ENCODE measurements around the gene CCT8L2. TPM values are rescaled to one million over a fixed set of nuclear protein-coding genes. Genes with fewer than 3 reads are reported as not detected.
"Not testable (repeated sequence)": the region's sequence is repeated elsewhere in the genome, so short reads cannot be mapped to it uniquely, and the experiment has no call there.

CCT8L2 gene, protein sequence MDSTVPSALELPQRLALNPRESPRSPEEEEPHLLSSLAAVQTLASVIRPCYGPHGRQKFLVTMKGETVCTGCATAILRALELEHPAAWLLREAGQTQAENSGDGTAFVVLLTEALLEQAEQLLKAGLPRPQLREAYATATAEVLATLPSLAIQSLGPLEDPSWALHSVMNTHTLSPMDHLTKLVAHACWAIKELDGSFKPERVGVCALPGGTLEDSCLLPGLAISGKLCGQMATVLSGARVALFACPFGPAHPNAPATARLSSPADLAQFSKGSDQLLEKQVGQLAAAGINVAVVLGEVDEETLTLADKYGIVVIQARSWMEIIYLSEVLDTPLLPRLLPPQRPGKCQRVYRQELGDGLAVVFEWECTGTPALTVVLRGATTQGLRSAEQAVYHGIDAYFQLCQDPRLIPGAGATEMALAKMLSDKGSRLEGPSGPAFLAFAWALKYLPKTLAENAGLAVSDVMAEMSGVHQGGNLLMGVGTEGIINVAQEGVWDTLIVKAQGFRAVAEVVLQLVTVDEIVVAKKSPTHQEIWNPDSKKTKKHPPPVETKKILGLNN
- not detected for polyA plus RNA-seq
- long read RNA-seq, donor 1: 0 reads
- long read RNA-seq, donor 2: 0 reads
- long read RNA-seq, donor 3: 0 reads
- long read RNA-seq, donor 4: 0 reads
- long read RNA-seq, donor 5: 0 reads
- long read RNA-seq, donor 6: 0 reads
- long read RNA-seq, donor 7: 0 reads
- long read RNA-seq, donor 8: 0 reads
- long read RNA-seq, donor 9: 0 reads
- long read RNA-seq, donor 10: 0 reads
- long read RNA-seq, donor 11: 0 reads

DNA sequence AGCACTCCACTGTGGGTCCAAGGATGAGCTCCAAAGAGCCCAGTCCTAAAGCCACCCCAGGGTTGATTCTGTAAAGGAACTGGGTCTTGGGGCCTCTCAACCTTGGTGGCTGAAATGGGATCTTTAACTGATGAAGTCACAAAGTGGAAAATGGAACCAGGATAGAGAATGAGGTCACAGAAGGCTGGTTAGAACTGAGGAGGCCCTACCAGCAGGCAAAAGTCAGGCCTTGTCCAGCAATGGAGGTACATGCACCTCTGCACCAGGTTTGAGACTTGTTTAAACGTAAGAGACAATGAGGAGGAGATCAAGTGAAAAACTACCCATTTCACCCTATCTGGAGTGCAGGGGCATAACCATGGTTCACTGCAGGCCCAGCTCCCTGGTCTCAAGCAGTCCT lies at the start of gene CCT8L2:
TSS of gene CCT8L2 (minus strand) at position 101 of the 400 bp plus-strand sequence. CDS start 260 bp downstream, outside the sequence.
- H3K27me3 ChIP-seq (ENCODE audit: control insufficient read depth, insufficient read depth, low read length); H3K4me1 ChIP-seq (ENCODE audit: control insufficient read depth, insufficient read depth, low read length); H3K4me3 ChIP-seq (ENCODE audit: low read length); H3K9me3 ChIP-seq (ENCODE audit: control insufficient read depth, low read depth, low read length); H3K27ac ChIP-seq (ENCODE audit: low read length); DNase-seq; H3K36me3 ChIP-seq (ENCODE audit: control insufficient read depth, insufficient read depth, low read length): not testable (repeated sequence)
- WGBS (ENCODE audit: insufficient coverage, low lambda C conversion rate): no CpG with 5 or more reads among the region's 1 CpG

DNA sequence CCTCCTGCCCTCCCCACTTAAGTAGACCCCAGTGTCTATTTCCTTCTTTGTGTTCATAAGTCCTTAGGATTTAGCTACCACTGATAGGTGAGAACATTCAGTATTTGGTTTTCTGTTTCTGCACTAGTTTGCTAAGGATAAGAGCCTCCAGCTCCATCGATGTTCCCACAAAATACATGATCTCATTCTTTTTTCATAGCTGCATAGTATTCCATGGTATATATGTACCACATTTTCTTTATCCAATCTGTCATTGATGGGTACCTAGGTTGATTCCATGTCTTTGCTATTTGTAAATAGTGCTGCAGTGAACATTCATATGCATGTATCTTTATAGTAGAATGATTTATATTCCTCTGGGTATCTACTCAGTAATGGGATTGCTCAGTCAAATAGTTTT lies 42.8 kb upstream of the CCT8L2 start:
- H3K36me3 ChIP-seq (ENCODE audit: control insufficient read depth, insufficient read depth, low read length); H3K27me3 ChIP-seq (ENCODE audit: control insufficient read depth, insufficient read depth, low read length); DNase-seq; H3K4me3 ChIP-seq (ENCODE audit: low read length); H3K4me1 ChIP-seq (ENCODE audit: control insufficient read depth, insufficient read depth, low read length); H3K27ac ChIP-seq (ENCODE audit: low read length); H3K9me3 ChIP-seq (ENCODE audit: control insufficient read depth, low read depth, low read length): not testable (repeated sequence)
- WGBS (ENCODE audit: insufficient coverage, low lambda C conversion rate): 100% methylated on average over 1 of the region's 1 CpG

DNA sequence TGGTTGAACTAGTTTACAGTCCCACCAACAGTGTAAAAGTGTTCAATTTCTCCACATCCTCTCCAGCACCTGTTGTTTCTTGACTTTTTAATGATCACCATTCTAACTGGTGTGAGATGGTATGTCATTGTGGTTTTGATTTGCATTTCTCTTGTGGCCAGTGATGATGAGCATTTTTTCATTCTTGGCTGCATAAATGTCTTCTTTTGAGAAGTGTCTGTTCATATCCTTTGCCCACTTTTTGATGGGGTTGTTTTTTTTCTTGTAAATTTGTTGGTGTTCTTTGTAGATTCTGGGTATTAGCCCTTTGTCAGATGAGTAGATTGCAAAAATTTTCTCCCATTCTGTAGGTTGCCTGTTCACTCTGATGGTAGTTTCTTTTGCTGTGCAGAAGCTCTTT lies 41.5 kb upstream of the CCT8L2 start:
- H3K4me1 ChIP-seq (ENCODE audit: control insufficient read depth, insufficient read depth, low read length); H3K27ac ChIP-seq (ENCODE audit: low read length); DNase-seq; H3K27me3 ChIP-seq (ENCODE audit: control insufficient read depth, insufficient read depth, low read length); H3K36me3 ChIP-seq (ENCODE audit: control insufficient read depth, insufficient read depth, low read length); H3K4me3 ChIP-seq (ENCODE audit: low read length); H3K9me3 ChIP-seq (ENCODE audit: control insufficient read depth, low read depth, low read length): not testable (repeated sequence)

DNA sequence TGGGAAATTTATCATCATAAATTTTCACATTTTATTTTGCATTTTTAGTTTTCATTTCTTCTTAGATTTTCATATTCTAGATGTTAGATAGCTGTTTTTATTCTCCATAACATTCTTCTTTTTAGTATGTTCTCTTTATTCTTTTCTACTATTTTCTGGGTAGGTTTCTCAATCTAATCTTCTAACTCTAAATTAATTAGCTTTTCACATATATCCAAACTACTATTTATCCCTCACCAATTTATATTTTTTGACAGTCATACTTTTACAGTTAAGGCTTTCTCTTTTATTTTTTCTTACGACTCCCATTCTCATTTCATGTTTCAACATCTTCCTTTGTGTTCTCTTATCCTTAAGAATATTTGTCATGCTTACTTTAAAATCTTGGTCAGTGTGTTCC lies 35.9 kb upstream of the CCT8L2 start:
- not testable (repeated sequence) for H3K27me3 ChIP-seq (ENCODE audit: control insufficient read depth, insufficient read depth, low read length); H3K4me1 ChIP-seq (ENCODE audit: control insufficient read depth, insufficient read depth, low read length); H3K4me3 ChIP-seq (ENCODE audit: low read length); DNase-seq; H3K36me3 ChIP-seq (ENCODE audit: control insufficient read depth, insufficient read depth, low read length); H3K27ac ChIP-seq (ENCODE audit: low read length); H3K9me3 ChIP-seq (ENCODE audit: control insufficient read depth, low read depth, low read length)
- WGBS (ENCODE audit: insufficient coverage, low lambda C conversion rate): 86% methylated on average over 1 of the region's 1 CpG

DNA sequence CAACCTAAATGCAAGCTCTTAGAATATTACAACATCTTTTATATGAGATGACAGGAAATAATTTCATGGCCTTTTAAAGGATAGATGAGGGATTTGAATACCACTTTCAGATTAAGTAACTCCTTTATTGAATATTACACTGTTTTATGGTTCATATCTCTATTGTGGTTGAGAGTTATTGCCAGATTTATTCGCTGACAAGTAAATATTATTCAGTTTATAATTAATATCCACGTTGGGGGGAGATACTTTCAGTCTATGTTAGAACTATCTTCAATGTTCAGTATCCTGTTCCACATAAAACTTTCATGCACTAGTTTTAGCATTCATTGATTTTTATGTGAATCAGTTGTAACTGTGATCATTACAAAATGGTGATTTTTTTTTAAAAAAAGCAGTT lies 32.4 kb upstream of the CCT8L2 start:
- H3K4me1 ChIP-seq (ENCODE audit: control insufficient read depth, insufficient read depth, low read length); H3K27ac ChIP-seq (ENCODE audit: low read length); H3K27me3 ChIP-seq (ENCODE audit: control insufficient read depth, insufficient read depth, low read length); H3K4me3 ChIP-seq (ENCODE audit: low read length); H3K36me3 ChIP-seq (ENCODE audit: control insufficient read depth, insufficient read depth, low read length); DNase-seq; H3K9me3 ChIP-seq (ENCODE audit: control insufficient read depth, low read depth, low read length): not testable (repeated sequence)
- WGBS (ENCODE audit: insufficient coverage, low lambda C conversion rate): 71% methylated on average over 1 of the region's 2 CpGs

DNA sequence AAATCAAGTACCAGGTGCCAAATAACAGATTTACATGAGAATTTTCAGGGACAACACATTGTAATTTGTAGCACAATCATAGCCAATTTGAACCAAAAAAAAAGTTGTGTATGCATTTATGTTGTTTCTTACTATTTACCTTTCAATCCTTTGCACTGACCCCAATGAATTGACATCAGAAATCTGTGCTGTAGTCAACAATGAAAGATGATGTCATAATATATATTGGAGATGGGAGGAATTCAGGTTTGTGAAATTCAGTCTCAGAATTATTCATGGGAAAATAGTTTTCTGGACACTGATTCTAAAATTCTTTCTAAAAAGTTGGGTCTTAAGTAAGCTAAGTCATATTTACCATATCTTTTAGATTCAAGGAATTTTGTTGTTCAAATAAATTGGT lies 31.0 kb upstream of the CCT8L2 start:
- not testable (repeated sequence) for DNase-seq; H3K27me3 ChIP-seq (ENCODE audit: control insufficient read depth, insufficient read depth, low read length); H3K36me3 ChIP-seq (ENCODE audit: control insufficient read depth, insufficient read depth, low read length); H3K27ac ChIP-seq (ENCODE audit: low read length); H3K4me1 ChIP-seq (ENCODE audit: control insufficient read depth, insufficient read depth, low read length); H3K9me3 ChIP-seq (ENCODE audit: control insufficient read depth, low read depth, low read length); H3K4me3 ChIP-seq (ENCODE audit: low read length)

DNA sequence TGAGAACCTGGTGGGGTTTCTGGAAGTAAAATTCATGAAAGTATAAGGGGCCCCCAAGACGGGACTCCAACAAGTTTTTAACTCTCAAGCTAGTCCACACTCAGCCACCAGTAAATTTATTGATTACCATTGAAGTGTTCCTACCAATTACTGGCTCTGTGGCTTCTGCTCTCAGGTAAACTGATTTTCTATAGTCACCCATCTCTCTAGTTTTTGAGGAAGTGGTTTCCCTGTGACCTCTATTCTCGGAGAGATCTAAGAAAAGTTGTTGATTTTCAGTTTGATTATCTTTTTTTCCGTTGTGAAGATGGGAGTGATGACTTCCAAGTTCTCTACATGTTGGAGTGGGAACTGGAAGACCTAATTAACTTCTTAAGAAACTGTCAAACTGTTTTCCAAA lies 24.9 kb upstream of the CCT8L2 start:
- H3K27me3 ChIP-seq (ENCODE audit: control insufficient read depth, insufficient read depth, low read length); H3K27ac ChIP-seq (ENCODE audit: low read length); H3K4me1 ChIP-seq (ENCODE audit: control insufficient read depth, insufficient read depth, low read length); H3K36me3 ChIP-seq (ENCODE audit: control insufficient read depth, insufficient read depth, low read length); H3K9me3 ChIP-seq (ENCODE audit: control insufficient read depth, low read depth, low read length); DNase-seq; H3K4me3 ChIP-seq (ENCODE audit: low read length): not testable (repeated sequence)
- WGBS (ENCODE audit: insufficient coverage, low lambda C conversion rate): no CpG with 5 or more reads among the region's 3 CpGs

DNA sequence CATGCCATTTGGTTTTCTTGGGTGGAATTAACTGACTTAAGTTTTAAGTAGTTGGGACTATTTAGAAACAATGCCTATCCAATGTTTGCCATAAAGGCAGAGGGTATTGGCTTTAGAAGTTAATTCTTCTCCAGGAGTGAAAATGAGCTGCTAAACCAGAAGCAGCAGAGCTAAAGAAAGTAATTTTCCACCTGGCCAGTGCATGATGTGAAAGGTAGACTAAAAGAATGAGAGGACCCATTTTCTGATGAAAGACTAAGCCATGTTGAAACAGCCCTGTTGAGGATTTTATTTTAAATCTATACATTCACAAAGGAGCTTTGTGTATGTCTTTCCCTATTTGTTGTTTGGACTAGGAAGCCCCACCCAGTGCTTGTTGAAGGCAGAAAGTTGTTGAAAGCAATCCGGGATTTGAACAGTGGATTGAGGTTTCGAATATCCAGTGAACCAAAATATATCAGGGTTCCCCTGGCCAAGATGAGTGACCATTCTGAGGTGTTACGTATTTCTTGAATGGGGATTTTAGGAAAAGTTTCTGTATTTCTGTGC lies 23.9 kb upstream of the CCT8L2 start:
- WGBS (ENCODE audit: insufficient coverage, low lambda C conversion rate): no CpG with 5 or more reads among the region's 3 CpGs
- H3K4me1 ChIP-seq (ENCODE audit: control insufficient read depth, insufficient read depth, low read length); DNase-seq; H3K4me3 ChIP-seq (ENCODE audit: low read length); H3K36me3 ChIP-seq (ENCODE audit: control insufficient read depth, insufficient read depth, low read length); H3K9me3 ChIP-seq (ENCODE audit: control insufficient read depth, low read depth, low read length); H3K27ac ChIP-seq (ENCODE audit: low read length); H3K27me3 ChIP-seq (ENCODE audit: control insufficient read depth, insufficient read depth, low read length): not testable (repeated sequence)

DNA sequence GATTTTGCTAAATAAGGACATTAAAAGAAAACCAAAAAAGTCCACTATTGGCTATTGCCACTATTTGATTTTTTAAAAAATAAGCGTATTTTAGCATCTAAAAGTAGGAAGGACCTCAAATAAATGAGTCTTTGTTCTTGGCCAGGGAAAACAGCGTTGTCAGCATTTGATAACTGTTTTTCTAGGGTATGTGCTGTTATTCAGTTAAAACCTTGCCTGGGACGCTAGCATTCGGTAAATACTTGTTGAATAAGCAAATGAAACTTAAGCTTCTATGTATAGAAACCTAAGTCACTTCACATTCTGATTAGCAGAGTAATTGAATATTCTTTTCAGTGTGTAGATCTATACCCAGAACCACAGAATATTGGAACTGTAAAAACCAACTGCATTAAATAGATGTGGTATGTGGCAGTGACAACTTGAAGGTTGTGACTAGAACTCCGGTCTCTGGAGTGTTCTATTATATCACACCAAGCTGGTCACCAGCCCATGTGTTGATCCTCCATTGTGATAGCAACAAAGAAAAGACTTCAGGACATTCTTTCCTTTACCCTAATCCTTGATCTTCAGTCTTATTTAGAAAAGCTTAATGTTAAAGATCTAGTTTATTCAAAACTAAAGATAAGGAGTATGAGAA lies 23.1 kb upstream of the CCT8L2 start:
- not testable (repeated sequence) for H3K4me1 ChIP-seq (ENCODE audit: control insufficient read depth, insufficient read depth, low read length); H3K9me3 ChIP-seq (ENCODE audit: control insufficient read depth, low read depth, low read length); H3K27me3 ChIP-seq (ENCODE audit: control insufficient read depth, insufficient read depth, low read length); DNase-seq; H3K36me3 ChIP-seq (ENCODE audit: control insufficient read depth, insufficient read depth, low read length); H3K27ac ChIP-seq (ENCODE audit: low read length); H3K4me3 ChIP-seq (ENCODE audit: low read length)
- 70% methylated on average over 2 of the region's 5 CpGs for WGBS (ENCODE audit: insufficient coverage, low lambda C conversion rate)

DNA sequence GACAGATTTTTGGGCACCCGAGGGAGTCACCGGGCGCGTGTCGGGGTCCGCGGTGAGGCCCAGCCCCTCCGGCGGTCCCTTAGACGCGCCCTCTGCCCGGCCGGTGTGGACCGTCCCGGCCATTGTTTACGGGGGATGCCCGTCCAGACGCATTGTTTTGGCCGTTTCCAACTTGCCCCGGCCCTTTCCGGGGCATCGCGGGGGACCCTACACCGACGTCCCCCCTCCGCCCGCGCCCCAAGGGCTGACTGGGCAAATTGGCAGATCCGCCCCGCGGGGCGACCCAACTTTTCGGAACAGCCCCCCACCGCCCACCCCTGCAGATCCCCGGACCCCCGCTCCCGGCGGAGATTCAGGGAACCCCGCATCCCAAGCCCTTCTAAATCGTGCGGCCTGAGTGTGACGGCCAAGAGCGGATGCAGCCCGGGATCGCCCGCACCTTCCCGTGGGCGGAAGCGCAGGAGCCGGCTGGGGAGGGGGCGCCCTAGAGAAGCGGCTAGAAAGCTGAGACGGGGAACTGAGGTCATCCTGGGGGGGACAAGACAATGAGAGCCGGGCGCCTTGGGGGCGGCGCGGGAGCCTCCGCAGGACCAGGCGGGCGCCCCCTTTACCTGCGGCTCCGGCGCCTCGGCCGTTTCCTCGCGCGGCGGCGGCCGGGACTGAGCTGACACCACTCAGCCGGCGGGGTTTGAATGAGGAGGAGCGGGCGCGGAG lies 17.1 kb upstream of the CCT8L2 start:
- WGBS (ENCODE audit: insufficient coverage, low lambda C conversion rate): no CpG with 5 or more reads among the region's 77 CpGs
- peaks cover 19% of the 10 kb centered on the region for H3K27me3 ChIP-seq (ENCODE audit: control insufficient read depth, insufficient read depth, low read length)
- H3K4me3 ChIP-seq (ENCODE audit: low read length): no peak overlapping the region
- H3K4me1 ChIP-seq (ENCODE audit: control insufficient read depth, insufficient read depth, low read length): no peaks in the 10 kb centered on the region
- H3K27ac ChIP-seq (ENCODE audit: low read length): no peak overlapping the region
- H3K9me3 ChIP-seq (ENCODE audit: control insufficient read depth, low read depth, low read length): peaks cover 2% of the 10 kb centered on the region
- no peaks in the 10 kb centered on the region for H3K36me3 ChIP-seq (ENCODE audit: control insufficient read depth, insufficient read depth, low read length)
- DNase-seq: no peak
